ENCODE results near the gene USP15. TPM values are rescaled to one million over a fixed set of nuclear protein-coding genes. Genes with fewer than 3 reads are reported as not detected.
A peak's percentile ranks its signal among the peaks of the same experiment; 100 is the strongest.

USP15 gene
- total RNA-seq, 4 donors from 2014 or later: 70.8 to 99.4 (median 77.9) TPM

GRCh38 chr12:62249419-62249818 is 10.8 kb upstream of the USP15 start:
- no peak overlapping the region for H3K4me3 ChIP-seq
- no peak overlapping the region for H3K27ac ChIP-seq
- H3K36me3 ChIP-seq: no peaks in the 10 kb centered on the region
- WGBS, 2 donors: 83 to 88% methylated on average over 2 of the region's 2 CpGs
- H3K9me3 ChIP-seq: no peaks in the 10 kb centered on the region
- H3K4me1 ChIP-seq: peaks cover 0 to 12% (median 0%) of the 10 kb centered on the region in 4 donors
- no peak for DNase-seq (ENCODE audit: low spot score in 2 of 2)
- no peaks in the 10 kb centered on the region for H3K27me3 ChIP-seq
- TF ChIP-seq CTCF (IDR thresholded peaks at IDR 0.05): no peak
- TF ChIP-seq EP300 (IDR thresholded peaks at IDR 0.05): no peak
- TF ChIP-seq POLR2A (IDR thresholded peaks at IDR 0.05): no peak

- no peaks in the 10 kb centered on the region for H3K36me3 ChIP-seq
- WGBS, 2 donors: 68 to 71% methylated on average over 3 of the region's 3 CpGs
- H3K9me3 ChIP-seq: no peaks in the 10 kb centered on the region
- DNase-seq (ENCODE audit: low spot score in 2 of 2): no peak
- TF ChIP-seq POLR2A (IDR thresholded peaks at IDR 0.05): no peak
- no peak for TF ChIP-seq CTCF (IDR thresholded peaks at IDR 0.05)
- TF ChIP-seq EP300 (IDR thresholded peaks at IDR 0.05): peak in 1 of 2 donors; percentile 26
- H3K27ac ChIP-seq: peak overlapping the region in 2 of 4 donors; percentile 59 to 75
- peaks cover 0 to 12% (median under 1%) of the 10 kb centered on the region in 4 donors for H3K4me1 ChIP-seq
- no peaks in the 10 kb centered on the region for H3K27me3 ChIP-seq
- H3K4me3 ChIP-seq: no peak overlapping the region
Measured at GRCh38 chr12:62250671-62251608, 9.3 kb upstream of the USP15 start.

GRCh38 chr12:62251609-62251958 is 8.6 kb upstream of the USP15 start:
- TF ChIP-seq POLR2A (IDR thresholded peaks at IDR 0.05): no peak
- TF ChIP-seq CTCF (IDR thresholded peaks at IDR 0.05): no peak
- no peak for TF ChIP-seq EP300 (IDR thresholded peaks at IDR 0.05)
- Histone ChIP-seq H3K27me3 (no peaks in the 10 kb centered on the region), H3K4me1 (peaks cover 0 to 12% (median 4%) of the 10 kb centered on the region in 4 donors), H3K9me3 (no peaks in the 10 kb centered on the region), H3K36me3 (no peaks in the 10 kb centered on the region), H3K4me3 (no peak overlapping the region), H3K27ac (peak overlapping the region in 2 of 4 donors; percentile 59 to 75)
- no peak for DNase-seq (ENCODE audit: low spot score in 2 of 2)

GRCh38 chr12:62252576-62252975 is 7.6 kb upstream of the USP15 start:
- H3K27ac ChIP-seq: peak overlapping the region in 1 of 4 donors; percentile 59
- DNase-seq (ENCODE audit: low spot score in 2 of 2): no peak
- H3K36me3 ChIP-seq: no peaks in the 10 kb centered on the region
- H3K4me3 ChIP-seq: no peak overlapping the region
- H3K9me3 ChIP-seq: no peaks in the 10 kb centered on the region
- TF ChIP-seq EP300 (IDR thresholded peaks at IDR 0.05) (no peak), CTCF (IDR thresholded peaks at IDR 0.05) (no peak), POLR2A (IDR thresholded peaks at IDR 0.05) (no peak)
- WGBS, 2 donors: 94 to 97% methylated on average over 4 of the region's 4 CpGs
- H3K4me1 ChIP-seq: peaks cover 0 to 16% (median 4%) of the 10 kb centered on the region in 4 donors
- no peaks in the 10 kb centered on the region for H3K27me3 ChIP-seq

GRCh38 chr12:62254967-62255366 is 5.2 kb upstream of the USP15 start:
- TF ChIP-seq CTCF (IDR thresholded peaks at IDR 0.05): no peak
- TF ChIP-seq POLR2A (IDR thresholded peaks at IDR 0.05): no peak
- no peak for TF ChIP-seq EP300 (IDR thresholded peaks at IDR 0.05)
- no peaks in the 10 kb centered on the region for H3K9me3 ChIP-seq
- 90 to 93% methylated on average over 3 of the region's 3 CpGs for WGBS, 2 donors
- H3K4me3 ChIP-seq: no peak overlapping the region
- H3K36me3 ChIP-seq: no peaks in the 10 kb centered on the region
- H3K27ac ChIP-seq: no peak overlapping the region
- DNase-seq (ENCODE audit: low spot score in 2 of 2): no peak
- H3K4me1 ChIP-seq: peaks cover 0 to 27% (median 4%) of the 10 kb centered on the region in 4 donors
- H3K27me3 ChIP-seq: no peaks in the 10 kb centered on the region

Measured in tibial nerve (tissue), 4 donors.